ENCODE measurements around the gene SLC37A1.
"Not testable (repeated sequence)": the region's sequence is repeated elsewhere in the genome, so short reads cannot be mapped to it uniquely, and the experiment has no call there.

SLC37A1 gene

GRCh38 chr21:42597487-42598158 lies 84.0 kb downstream of the SLC37A1 start:
- DNase-seq, result no peak

- peak; percentile 38 for DNase-seq
Measured at GRCh38 chr21:42598159-42598735, 84.6 kb downstream of the SLC37A1 start.

DNA sequence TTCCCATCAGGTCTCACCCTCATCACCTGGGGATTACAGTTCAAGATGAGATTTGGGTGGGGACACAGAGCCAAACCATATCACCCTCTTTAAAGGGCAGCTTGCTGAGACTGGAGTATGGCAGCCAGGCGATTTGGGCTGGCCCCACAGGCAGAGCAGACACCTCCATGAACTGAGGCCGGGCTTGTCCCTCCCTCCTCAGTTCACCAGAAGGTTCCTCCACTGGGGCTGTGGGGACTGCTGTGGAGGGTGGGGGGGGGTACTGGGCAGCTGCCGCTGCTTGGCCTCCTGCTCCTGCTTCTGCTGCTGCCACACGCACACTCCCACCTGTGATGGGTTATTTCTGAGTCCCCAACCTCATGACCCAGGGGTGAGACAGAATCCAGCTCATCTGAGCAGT lies 85.8 kb downstream of the SLC37A1 start:
- no peak for DNase-seq

- peak; percentile 30 for DNase-seq
Measured at GRCh38 chr21:42599962-42600361, 86.3 kb downstream of the SLC37A1 start.

GRCh38 chr21:42601656-42602055 lies 88.0 kb downstream of the SLC37A1 start:
- DNase-seq, result no peak

DNA sequence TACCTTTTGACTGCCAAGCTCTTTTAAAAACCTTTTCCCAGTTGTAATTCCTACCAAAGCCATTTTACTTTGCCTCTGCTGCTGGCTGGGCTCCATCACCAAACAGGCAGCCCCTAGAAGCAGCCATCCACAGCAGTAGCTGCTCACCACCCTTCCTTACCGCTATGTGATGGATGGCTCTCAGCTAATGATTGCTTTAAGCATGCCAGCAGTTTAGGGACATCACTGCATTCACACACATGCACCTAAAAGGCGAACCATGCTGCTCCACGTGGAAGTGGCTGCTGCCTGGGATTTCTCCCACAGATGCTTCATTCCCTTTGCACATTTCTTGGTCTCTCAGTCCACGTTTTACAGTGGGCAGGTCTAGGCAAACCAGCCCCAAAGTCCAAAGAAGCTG lies 93.5 kb downstream of the SLC37A1 start:
- DNase-seq, result peak; percentile 17

DNA sequence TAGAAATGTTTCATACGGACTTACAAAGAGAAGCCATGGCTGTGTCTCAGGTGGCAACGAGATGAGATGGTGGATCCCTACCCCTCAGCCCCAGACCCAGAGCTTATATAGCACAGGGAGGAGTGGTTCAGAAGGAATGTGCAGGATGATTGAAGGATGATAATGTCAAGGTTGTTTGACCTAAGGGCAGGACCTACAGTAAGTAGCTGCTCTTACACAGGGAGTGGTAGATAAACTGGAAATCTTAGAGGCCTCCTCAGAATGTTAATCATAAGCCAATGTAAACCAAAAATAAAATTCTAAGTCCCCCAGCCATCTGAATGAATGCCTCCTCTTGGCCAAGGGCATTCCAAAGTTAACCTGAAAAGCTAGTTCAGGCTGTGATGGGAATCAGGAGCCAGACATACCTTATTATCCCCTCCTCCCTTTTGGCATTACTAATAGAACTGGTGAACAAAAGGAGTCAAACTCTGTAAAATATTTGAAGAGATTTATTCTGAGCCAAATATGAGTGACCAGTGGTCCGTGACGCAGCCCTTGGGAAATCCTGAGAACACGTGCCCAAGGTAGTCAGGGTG lies 94.0 kb downstream of the SLC37A1 start:
- DNase-seq, result no peak

DNA sequence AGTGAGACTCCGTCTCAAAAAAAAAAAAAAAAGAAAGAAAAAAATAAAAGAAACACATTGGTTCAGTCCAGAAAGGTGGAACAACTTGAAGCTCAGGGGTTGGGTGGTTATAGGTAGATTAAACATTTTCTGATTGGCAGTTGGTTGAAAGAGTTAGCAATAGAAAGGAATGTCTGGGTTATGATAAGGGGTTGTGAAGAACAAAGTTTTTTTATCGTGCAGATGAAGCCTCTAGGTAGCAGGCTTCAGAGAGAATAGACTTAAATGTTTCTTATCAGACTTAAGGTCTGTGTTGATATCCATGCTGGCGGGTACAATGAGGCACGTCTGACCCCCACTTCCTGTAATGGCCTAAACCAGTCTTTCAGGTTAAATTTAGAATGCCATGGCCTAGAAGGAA lies 94.8 kb downstream of the SLC37A1 start:
- DNase-seq, result no peak

- peak; percentile 73 for DNase-seq
Measured at GRCh38 chr21:42609811-42610210, 96.2 kb downstream of the SLC37A1 start.

GRCh38 chr21:42611852-42612251 lies 98.2 kb downstream of the SLC37A1 start:
- DNase-seq, result no peak

DNA sequence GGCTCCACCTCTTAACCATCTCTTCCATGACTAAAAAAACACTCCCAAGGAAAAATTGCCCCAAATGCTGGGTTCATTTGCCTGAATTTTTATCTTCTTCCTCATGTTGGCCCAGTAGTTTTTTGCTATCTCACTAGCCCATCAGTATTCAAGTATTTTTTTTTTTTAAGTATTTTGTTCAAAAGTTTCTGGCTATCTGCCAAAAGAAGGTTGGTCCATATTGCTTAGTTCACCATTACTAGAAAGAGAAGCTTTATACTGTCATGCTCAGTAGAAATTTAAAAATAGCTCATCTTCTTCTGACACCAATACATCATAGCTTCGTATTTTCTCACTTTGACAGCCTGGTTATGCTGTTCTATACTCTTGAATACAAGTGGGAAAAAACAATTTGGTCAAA lies 98.7 kb downstream of the SLC37A1 start:
- no peak for DNase-seq

DNA sequence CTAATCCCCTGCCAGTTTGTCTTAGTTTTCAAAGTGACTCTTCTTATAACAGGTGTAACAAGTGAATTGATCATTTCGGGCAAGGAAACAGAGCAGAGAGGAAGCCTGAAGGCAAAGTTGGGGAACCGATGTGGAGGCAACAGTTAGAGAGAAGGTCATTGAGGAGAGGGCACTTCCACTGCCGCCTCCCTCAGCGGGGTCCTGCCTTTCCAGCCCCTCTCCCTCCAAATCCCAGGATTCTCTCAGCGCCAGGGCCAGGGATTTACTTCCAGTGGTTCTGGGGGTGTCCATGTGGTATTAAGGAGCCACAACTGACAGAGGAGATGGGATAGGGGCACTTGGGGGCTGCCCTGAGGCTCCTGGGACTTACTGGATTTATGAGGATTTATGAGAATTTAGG lies 100.1 kb downstream of the SLC37A1 start:
- DNase-seq, result no peak

GRCh38 chr21:42614396-42614795 lies 100.7 kb downstream of the SLC37A1 start:
- DNase-seq, result peak; percentile 60

- peak; percentile 80 for DNase-seq
Measured at GRCh38 chr21:42614811-42615351, 101.2 kb downstream of the SLC37A1 start.

DNA sequence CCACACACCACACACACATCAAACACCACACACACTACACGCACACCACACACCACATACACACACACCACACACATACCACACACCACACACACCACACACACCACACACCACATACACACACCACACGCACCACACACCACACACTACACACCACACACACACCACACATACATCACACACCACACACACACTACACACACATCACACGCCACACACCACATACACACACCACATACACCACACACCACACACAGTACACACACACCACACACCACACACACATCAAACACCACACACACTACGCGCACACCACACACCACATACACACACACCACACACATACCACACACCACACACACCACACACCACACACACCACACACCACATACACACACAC lies 101.7 kb downstream of the SLC37A1 start:
- not testable (repeated sequence) for DNase-seq

GRCh38 chr21:42615924-42616323 lies 102.3 kb downstream of the SLC37A1 start:
- no peak for DNase-seq

- DNase-seq, result no peak
Measured at GRCh38 chr21:42616446-42616845, 102.8 kb downstream of the SLC37A1 start.

GRCh38 chr21:42616941-42617340 lies 103.3 kb downstream of the SLC37A1 start:
- no peak for DNase-seq

DNA sequence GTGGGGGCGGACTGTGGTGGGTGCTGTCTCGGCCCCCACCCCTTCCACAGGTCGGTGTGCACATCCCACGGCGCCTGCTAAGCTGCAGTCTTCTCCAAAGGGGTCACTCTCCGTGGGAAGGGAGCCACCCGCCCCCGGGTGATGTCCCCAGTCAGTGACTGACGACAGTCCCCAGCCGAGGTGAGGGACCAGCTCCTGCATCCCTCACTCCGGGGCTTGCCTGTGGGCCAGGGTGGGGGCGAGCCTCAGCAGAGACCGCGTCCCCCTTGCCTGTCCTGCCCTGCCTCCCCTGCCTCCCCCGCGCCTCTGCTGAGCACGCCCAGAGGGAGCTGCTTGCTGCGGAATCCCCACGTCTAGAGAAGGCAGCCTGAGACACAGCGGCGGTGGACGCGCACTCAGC lies 103.8 kb downstream of the SLC37A1 start:
- no peak for DNase-seq

- DNase-seq, result no peak
Measured at GRCh38 chr21:42618707-42619102, 105.1 kb downstream of the SLC37A1 start.

DNA sequence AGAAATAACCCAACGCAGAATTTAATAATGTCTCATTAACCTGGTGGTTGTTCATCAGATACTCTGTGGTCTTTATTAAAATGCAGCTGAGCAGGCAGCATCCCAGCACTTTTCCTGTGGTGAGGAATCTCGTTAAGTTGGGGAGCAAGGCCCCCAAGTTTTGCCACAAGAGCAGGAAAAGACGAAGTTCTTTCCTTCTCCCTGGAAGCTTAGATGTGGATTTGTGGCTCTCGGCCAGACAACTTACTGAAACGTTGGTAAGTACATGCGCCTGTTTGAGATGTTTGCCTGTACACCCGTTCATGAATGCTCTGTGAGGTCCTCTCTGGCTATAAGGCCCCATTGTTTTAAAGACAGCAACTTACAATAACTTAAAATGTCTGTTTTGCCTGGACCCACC lies 105.5 kb downstream of the SLC37A1 start:
- DNase-seq, result no peak

- no peak for DNase-seq
Measured at GRCh38 chr21:42619841-42620240, 106.2 kb downstream of the SLC37A1 start.

DNA sequence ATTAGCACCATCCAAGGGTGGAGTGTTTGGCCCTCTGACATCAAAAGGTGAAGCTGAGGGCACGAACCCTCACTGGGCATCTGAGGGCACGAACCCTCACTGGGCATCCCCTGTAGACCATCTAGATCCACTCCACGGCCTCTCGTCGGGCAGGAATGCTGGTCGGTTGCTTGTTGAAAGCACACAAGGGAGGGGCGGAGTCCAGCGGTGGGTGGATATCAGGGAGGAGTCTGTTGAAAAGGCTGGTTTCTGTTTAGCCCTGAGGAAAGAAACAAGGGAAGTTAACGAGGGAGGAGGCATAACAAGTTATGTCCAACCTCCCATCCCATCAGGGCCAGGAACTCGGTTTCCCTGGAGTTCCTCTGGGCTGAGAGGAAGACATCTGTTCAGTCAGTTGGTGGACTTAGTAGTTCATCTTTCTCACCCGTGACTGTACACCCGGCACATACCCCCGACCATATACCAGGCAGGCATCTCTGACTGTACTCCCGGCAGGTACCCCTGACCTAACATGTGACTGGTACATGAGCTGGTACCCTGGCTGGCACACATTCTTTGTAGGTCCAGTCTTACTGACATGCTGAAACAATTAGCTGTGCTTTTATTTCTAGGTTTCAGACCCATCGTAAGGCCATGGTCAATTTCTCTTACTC lies 107.6 kb downstream of the SLC37A1 start:
- DNase-seq, result no peak

- DNase-seq, result no peak
Measured at GRCh38 chr21:42621819-42622177, 108.1 kb downstream of the SLC37A1 start.

Data from activated CD8-positive, alpha-beta memory T cell treated with anti-CD3 and anti-CD28 coated beads, Interleukin-2, amount 50 U/mL, for 48 hours (primary cell).